GM10847 (cell line): ENCODE measurements around the gene FOXN3.

Experiments
- POLR2A ChIP-seq: IDR thresholded peaks from 2 replicates; pipeline ENCODE4 v1.6.1; 2011; ENCODE audit not compliant: insufficient read length; ENCODE audit errors: extremely low read depth

Gene FOXN3

GRCh38 chr14:89443042-89443629, 26.1 kb upstream of the FOXN3 start:
- no peak for TF ChIP-seq POLR2A

GRCh38 chr14:89442280-89442679, 25.2 kb upstream of the FOXN3 start:
- TF ChIP-seq POLR2A, result no peak

GRCh38 chr14:89440986-89441909, 24.2 kb upstream of the FOXN3 start:
- TF ChIP-seq POLR2A, result no peak

DNA sequence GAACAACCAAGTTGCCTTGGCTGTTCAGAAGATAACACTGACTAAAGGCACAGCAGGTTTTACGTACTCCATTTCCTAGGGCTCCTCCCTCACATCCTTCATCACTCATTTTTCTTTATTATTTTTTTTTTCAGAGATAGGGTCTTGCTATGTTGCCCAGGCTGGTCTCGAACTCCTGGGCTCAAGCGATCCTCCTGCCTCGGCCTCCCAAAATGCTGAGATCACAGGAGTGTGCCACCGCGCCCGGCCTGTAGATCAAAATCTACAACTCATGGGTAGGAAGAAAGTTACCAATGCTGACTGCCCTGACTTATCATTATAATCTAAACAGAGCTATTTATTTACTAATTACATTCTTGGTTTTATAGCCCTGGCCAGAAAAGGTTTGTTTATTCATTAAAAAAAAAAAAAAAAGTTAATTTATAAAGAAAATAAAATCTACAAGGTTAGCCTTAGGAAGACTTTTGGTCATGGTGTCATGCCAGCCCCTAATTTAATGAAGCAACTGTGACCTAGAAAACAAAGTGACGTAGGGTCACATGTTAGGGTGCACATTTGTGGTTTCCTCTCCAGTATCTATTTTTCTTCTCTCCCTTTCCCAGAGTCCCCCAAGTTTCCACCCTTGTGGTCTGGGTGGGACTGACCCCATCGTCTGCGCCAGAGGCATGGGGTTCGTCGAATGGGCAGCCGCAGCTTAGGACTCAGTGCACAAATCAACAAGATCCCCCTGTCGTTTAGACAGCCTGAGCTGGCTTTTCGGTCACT, 19.0 kb upstream of the FOXN3 start:
- TF ChIP-seq POLR2A, result no peak

DNA sequence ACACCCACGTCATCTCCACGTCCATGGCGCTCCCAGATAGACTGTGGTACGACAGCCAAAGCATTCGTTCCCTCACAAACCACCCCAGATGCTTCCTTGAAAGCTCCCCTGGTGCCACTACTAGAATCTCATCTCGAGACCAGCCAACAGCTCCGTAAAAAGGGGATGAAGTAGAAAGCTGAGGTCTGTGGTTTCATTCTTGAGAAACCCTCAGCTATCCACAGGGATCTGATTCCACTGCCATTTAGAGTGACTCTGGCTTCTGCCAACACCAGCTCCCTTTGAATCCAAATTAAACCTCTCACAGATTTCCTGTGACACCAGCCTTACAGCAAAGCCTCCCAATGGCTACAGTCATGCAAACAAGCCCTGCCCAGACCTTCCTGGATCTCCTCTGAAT, 18.5 kb upstream of the FOXN3 start:
- TF ChIP-seq POLR2A, result no peak

DNA sequence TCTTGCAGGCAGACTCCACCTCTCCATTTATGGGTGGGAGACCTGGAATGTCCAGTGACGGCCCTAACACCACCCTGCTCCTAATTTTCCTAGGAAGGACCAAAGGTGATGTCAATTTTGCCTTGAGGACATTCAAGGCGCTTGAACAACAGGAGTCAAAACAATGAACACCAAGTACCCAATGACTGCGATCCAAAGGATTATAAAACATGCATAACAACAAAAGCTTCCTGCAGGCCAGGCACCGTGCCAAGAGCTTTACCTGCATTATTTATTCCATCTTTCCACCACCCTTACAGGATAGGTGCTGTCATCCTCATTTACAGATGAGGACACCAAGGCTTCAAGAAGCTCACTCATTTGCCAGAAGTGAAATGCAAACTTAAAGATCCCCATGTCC, 15.2 kb upstream of the FOXN3 start:
- TF ChIP-seq POLR2A, result no peak

DNA sequence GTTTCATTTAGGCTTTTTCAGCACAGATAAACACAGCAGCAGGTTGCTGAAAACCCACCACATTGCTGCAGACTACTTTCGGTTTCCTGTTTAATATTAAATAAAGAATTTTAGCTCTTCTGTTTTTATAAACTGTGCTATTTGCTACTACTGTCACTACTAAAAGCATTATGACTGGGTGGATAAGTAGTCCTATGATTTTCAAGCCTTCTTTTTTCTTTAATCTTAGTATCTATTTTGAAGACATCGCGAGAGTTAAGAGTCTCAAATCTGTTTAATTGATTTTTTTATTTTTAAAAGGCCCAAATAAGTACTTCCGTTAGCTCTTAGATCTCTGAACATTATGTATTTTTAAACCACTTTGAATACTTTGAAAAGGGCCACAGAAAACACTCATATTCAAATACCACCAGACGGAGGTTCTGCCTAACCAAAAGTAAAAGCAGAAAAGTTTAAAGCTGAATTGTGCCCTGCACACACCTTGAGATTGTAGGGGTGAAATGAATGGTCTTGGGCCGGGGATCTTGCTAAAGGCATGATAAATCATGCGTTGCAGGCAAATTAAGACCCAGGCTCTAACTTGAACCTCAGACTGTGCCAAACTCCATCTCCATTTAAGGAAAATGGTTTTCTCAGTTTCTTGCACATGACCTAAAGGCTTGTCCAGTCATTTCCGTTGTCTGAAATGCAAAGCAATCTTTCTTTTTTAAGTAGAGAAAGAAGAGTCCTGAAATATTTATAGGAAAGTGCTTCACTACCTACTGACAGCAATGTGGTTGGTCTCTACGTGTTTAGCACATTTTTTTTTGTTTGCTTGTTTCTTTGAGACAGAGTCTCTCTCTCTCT, 13.6 kb upstream of the FOXN3 start:
- TF ChIP-seq POLR2A, result no peak

- no peak for TF ChIP-seq POLR2A
Measured at GRCh38 chr14:89429199-89430181, 12.5 kb upstream of the FOXN3 start.

DNA sequence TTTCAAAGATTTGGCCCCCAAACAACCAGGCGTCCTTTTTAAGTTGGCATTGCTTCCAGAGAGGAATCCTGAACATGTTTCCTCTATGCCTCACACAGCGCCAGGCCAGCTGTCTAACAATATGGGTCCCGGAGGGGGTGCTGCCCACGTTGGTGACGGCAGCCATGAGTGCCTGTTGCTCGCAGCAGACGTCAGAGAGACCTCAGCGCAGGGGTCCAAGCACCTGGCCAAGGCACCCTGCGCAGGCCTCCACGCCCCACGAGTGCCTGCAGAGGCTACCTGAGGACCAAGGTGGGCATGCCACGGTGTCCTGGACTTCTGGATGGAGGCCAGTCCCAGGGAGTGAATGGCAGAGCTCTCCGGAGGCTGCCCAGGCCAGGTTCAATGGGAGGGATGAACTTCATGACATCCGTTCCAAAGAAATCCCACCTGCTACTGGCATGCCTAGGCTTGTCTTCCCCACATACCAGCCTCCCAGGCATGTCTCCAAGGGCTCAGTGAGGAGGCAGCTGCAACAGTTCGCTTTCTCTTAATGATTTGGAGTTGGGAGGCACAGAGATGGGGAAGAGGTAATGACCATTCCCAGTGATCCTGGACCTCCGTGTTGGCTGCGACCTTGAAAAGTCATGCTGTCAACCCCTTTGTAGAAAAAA, 11.6 kb upstream of the FOXN3 start:
- no peak for TF ChIP-seq POLR2A

DNA sequence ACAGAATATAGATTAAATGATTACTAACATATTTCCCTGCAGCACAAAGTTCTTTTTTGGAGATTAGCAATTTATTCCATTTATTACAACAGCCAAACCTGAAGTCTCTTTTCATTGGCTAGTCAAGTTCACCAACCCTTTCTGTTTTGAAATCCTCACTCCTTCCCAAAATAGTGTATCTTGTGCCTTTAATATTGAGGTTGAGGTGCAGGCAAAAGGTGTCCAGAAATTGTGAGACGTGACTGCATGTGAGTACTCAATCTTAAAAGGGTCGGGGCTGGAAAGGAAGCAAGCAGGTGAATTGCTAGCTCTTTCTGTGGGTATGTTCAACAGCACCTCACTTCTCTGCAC, 11.1 kb upstream of the FOXN3 start:
- no peak for TF ChIP-seq POLR2A

- TF ChIP-seq POLR2A, result no peak
Measured at GRCh38 chr14:89427426-89428172, 10.6 kb upstream of the FOXN3 start.

DNA sequence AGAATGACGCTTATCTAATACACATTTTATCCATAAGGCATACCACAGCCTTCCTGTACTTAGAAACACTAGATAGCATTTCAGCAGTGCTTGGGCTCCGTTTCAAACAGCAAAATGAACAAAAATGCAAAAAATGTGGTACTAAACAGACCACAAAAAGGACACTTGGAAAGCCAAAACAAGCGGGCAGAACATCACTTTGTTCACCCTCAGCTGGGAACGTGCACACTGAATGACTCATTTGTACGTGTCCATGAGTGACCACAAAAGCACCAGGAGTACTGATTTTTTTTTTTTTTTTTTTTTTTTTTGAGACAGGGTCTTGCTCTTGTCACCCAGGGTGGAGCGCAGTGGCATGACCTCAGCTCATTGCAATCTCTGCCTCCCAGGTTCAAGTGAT, 8.9 kb upstream of the FOXN3 start:
- TF ChIP-seq POLR2A, result no peak

DNA sequence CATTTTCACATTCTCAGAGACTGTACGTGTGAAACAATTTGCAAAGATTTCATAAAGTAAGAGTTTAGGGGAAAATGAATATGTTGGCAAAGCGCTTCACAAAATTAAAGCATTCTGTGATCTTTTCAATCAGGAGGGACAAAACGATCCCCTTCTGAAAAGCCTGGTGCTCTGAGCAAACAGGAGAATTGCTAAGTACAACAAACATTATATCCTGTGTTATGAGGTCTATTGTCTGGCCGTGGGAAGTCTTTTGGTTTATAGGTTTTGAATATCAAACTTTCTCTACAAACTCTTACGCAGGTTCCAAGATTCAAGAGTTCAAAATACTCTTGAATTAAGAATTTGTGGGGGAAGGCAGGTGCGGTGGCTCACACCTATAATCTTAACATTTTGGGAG, 7.2 kb upstream of the FOXN3 start:
- no peak for TF ChIP-seq POLR2A
